Liver (tissue), 3 donors: ENCODE data around the gene JAKMIP2.

Source experiments
- ATF3 ChIP-seq: IDR thresholded peaks from 2 replicates; pipeline ENCODE4 v1.6.1; 2016; ENCODE audit warnings: antibody characterized with exemption
- CTCF ChIP-seq: fragments of 150-350 bp; IDR thresholded peaks from 2 replicates; pipeline ENCODE4 v1.5.1; 2017; ENCODE audit warnings: improper control_type of control experiment, low read depth, low read length; ENCODE audit not compliant: missing input control
- GABPA ChIP-seq, 2 donors: IDR thresholded peaks in 1 of 2; conservative IDR thresholded peaks in 1 of 2; 2 replicates each; pipeline ENCODE4 v1.6.1; 2016; ENCODE audit warnings: antibody characterized with exemption in 2 of 2, mild to moderate bottlenecking in 1 of 2, moderate library complexity in 1 of 2
- HNF4G ChIP-seq: IDR thresholded peaks from 2 replicates; pipeline ENCODE4 v1.6.1; 2016; ENCODE audit warnings: antibody characterized with exemption
- MAX ChIP-seq: IDR thresholded peaks from 2 replicates; pipeline ENCODE4 v1.6.1; 2016; ENCODE audit warnings: antibody characterized with exemption
- RAD21 ChIP-seq, 2 donors: IDR thresholded peaks; 2 replicates each; pipeline ENCODE4 v1.6.1; 2016; ENCODE audit warnings: antibody characterized with exemption in 2 of 2, mild to moderate bottlenecking in 2 of 2
- SP1 ChIP-seq: IDR thresholded peaks from 2 replicates; pipeline ENCODE4 v1.6.1; 2018; ENCODE audit warnings: antibody characterized with exemption, mild to moderate bottlenecking
- donor health status: healthy.
- donor health status: healthy.

- no peak for TF ChIP-seq CTCF
- no peak for TF ChIP-seq GABPA (IDR thresholded peaks at IDR 0.05 in 1 of 2, conservative IDR thresholded peaks at IDR 0.05 in 1 of 2)
- no peak for TF ChIP-seq ATF3
- TF ChIP-seq HNF4G = no peak
- TF ChIP-seq MAX = no peak
- no peak for TF ChIP-seq SP1
- TF ChIP-seq RAD21 (IDR thresholded peaks at IDR 0.05) = no peak
Measured at GRCh38 chr5:147732291-147732883, 50.1 kb downstream of the JAKMIP2 start.
